Measurements from ENCODE around the gene TEX28.
"Not testable (repeated sequence)": the region's sequence is repeated elsewhere in the genome, so short reads cannot be mapped to it uniquely, and the experiment has no call there.

GRCh38 chrX:154284489-154285338, 10.2 kb downstream of the TEX28 start:
- not testable (repeated sequence) for TF ChIP-seq POLR2AphosphoS5 (IDR thresholded peaks at IDR 0.05; ENCODE audit: low read depth); CTCF (conservative IDR thresholded peaks at IDR 0.05; ENCODE audit: low read depth in 2 of 2); JUNB (IDR thresholded peaks at IDR 0.05; ENCODE audit: unreplicated experiment); REST (IDR thresholded peaks at IDR 0.05; ENCODE audit: unreplicated experiment); CREB1 (CRISPR knock-in tag; IDR thresholded peaks at IDR 0.05; ENCODE audit: low read depth); EZH2phosphoT487 (IDR thresholded peaks at IDR 0.05; ENCODE audit: unreplicated experiment); NANOG (IDR thresholded peaks at IDR 0.05; ENCODE audit: borderline replicate concordance); EZH2 (IDR thresholded peaks at IDR 0.05; ENCODE audit: low read depth, unreplicated experiment); ZNF331 (CRISPR knock-in tag; IDR thresholded peaks at IDR 0.05; ENCODE audit: low read depth); ETS1 (IDR thresholded peaks at IDR 0.05); ZNF462 (CRISPR knock-in tag; IDR thresholded peaks at IDR 0.05); STAT1 (IDR thresholded peaks at IDR 0.05; ENCODE audit: unreplicated experiment); ZNF114 (CRISPR knock-in tag; IDR thresholded peaks at IDR 0.05)
